Stimulated activated CD8-positive, alpha-beta memory T cell treated with anti-CD3 and anti-CD28 coated beads, Interleukin-15, amount 100 ng/mL, for 1 hour (primary cell): Measurements from ENCODE around the gene IL24.
"Not testable (repeated sequence)": the region's sequence is repeated elsewhere in the genome, so short reads cannot be mapped to it uniquely, and the experiment has no call there.

ENCODE experiments used
- DNase-seq: peaks from one replicate; pipeline ENCODE4 v3.0.0-alpha.2; 2020; ENCODE audit warnings: low read depth

The IL24 gene

DNA sequence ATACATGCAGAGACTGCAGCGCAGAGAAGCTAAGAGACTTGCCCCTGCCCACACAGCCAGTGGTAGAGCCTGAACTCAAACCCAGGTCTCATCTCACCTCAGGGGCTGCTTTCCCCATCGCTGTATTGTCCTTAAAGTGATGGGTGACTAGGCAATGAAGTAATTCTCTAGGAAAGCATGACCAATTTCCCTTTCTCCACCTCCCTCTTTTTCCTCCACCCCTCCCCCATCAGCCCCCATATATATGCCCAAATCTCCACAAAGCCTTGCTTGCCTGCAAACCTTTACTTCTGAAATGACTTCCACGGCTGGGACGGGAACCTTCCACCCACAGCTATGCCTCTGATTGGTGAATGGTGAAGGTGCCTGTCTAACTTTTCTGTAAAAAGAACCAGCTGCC is at the start of gene IL24:
Gene IL24, plus strand, starts transcription at position 269 of the 400 bp plus-strand sequence. CDS start 390 bp downstream, outside the sequence.
- no peak for DNase-seq

GRCh38 chr1:206847946-206848345 is 49.3 kb upstream of the IL24 start:
- no peak for DNase-seq

DNA sequence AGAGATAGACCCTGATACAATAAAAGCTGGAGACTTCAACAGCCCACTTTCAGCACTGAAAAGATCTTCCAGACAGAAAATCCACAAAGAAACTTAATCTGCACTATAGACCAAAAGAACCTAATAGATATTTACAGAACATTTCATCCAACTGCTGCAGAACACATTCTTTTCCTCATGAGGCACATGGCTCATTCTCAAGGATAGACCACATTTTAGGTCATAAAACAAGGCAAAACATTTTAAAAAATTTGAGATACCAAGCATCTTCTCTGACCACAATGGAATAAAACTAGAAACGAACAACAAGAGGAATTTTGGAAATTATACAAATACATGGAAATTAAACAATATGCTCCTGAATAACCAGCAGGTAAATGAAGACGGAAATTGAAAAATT is 46.8 kb upstream of the IL24 start:
- no peak for DNase-seq

DNA sequence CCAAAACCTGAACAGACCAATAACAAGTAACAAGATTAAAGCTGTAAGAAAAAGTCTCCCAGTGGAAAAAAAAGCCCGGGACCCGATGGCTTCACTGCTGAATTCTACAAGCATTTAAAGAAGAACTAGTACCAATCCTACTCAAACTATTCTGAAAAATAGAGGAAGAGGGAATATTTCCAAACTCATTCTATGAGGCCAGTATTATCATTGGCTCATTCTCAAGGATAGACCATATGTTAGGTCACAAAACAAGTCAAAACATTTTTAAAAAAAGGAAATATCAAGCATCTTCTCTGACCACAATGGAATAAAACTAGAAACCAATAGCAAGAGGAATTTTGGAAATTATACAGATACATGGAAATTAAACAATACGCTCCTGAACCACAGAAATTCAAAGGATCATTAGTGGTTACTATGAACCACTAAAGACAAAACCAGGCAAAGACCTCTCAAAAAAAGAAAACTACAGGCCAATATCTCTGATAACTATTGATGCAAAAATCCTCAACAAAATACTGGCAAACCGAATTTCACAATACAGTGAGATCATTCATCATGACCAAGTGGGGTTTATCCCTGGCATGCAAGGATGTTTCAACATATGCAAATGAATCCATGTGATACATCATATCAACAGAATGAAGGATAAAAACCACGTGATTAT is 45.8 kb upstream of the IL24 start:
- DNase-seq = no peak

GRCh38 chr1:206852662-206853061 is 44.6 kb upstream of the IL24 start:
- DNase-seq = not testable (repeated sequence)

DNA sequence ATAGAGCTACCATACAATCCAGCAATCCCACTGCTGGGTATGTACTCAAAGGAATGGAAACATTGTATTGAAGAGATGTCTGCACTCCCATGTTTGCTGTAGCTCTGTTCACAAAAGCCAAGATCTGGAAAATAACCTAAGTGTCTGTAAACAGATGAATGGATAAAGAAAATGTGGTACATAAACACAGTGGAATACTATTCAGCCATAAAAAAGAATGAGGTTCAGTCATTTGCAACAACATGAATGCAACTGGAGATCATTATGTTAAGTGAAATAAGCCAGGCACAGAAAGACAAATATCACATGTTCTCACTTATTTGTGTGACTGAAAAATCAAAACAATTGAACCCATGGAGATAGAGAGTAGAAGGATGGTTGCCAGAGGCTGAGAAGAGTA is 43.5 kb upstream of the IL24 start:
- DNase-seq = not testable (repeated sequence)

DNA sequence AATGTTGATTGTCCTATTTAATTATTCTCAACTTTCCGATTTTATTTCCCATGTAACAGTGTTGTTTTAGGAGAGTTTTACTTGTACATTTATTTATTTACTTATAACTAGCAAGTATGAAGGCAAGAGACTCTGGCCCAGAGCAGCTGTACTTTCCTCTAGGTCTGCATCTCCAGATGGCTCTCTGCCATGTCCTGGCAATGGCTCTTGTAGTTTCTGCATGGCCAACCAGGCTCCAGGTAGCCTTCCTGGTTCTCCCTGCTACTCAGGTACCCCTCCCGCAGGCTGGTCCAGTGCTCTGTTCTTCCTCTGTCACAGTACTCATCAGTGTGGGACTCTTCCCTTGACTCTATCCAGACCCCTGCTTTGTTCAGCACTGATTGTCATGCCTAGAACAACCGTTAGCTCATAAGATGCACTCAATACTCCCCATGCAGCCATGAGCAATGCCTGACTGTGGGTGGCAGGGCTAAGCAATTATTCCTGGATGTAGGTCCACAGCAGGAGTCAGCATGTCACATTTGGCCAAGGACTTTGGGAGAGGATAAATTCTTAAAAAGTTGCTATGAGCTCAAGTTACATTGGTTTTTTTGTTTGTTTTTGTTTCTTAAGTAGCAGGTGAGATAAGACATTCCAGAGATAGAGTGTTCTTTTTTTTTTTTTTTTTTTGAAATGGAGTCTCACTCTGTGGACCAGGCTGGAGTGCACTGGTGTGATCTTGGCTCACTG is 42.7 kb upstream of the IL24 start:
- DNase-seq = no peak

DNA sequence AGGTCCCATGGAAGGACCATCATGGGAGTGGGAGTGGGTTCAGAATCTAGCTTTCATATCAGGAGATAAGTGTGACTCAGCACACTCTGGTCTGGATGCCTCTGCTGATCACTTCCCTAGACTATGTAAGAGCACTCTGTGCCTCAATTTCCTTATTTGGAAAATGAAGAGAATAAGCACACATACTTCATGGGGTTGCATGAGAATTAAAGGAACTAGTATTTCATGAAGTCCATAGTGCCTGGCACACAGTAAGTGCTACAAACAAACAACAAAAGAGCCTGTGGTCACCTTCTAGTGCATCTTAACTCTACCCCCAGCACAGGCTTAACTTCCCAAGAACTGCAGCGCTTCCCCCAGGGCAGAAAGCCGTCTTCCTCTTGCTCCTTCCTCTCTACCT is 41.4 kb upstream of the IL24 start:
- DNase-seq = no peak

- no peak for DNase-seq
These were observed 40.4 kb upstream of the IL24 start for GRCh38 chr1:206856674-206857464.

GRCh38 chr1:206859082-206859521 is 38.1 kb upstream of the IL24 start:
- no peak for DNase-seq

DNA sequence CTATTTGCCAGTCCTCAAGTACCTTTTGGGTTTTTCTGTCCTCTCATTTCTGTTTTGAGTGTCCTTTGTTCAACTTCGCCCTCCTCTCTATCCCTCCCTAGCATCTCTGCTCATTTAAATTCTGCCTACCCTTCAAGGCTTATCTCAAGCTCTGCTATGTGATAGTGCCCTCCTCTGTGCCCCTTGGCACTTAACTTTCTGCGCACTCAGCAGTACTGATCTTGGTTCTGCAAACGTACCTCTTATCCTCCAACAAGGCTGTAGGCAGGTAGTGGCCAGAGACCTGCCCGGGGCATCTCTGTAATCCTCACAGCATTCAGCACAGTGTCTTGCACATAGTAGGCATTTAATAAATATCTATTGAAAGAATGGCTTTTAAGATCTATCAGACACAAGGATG is 37.1 kb upstream of the IL24 start:
- no peak for DNase-seq

- no peak for DNase-seq
These were observed 34.0 kb upstream of the IL24 start for GRCh38 chr1:206863266-206863665.

- peak; percentile 81 for DNase-seq
These were observed 32.1 kb upstream of the IL24 start, which contains the start of gene IL20 for GRCh38 chr1:206864939-206865671. TSS of gene IL20 (plus strand) at chr1:206865623. CDS start at chr1:206865853, 230 bp downstream.

- no peak for DNase-seq
These were observed 31.2 kb upstream of the IL24 start for GRCh38 chr1:206866062-206866461.

DNA sequence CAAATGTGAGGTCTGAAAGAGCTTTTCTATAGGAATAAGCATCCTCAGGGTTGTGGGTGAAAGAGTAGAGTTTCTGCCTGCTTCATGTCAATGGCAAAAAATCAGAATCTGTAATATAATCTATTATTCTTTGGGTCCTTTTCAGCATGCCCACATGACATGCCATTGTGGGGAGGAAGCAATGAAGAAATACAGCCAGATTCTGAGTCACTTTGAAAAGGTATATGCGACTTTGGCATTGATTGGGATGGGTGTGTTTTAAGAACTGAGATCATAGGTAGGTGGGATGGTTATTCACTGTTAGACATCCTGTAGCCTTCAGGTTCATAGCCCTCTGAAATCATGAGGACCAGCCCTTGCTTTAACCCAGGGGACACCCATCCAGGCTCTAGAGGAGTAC is 30.0 kb upstream of the IL24 start:
- no peak for DNase-seq

GRCh38 chr1:206867716-206868115 is 29.5 kb upstream of the IL24 start:
- no peak for DNase-seq

DNA sequence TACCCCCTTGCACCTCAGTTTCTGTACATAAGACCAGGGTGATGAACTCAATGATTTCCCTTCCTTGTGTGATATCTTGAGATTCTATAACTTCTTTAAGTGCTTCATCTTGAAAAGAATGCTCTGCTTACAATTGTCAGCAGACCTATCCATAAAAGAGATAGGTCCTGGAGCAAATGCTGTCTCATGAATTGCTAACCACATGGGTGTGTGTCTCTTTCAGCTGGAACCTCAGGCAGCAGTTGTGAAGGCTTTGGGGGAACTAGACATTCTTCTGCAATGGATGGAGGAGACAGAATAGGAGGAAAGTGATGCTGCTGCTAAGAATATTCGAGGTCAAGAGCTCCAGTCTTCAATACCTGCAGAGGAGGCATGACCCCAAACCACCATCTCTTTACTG is 29.0 kb upstream of the IL24 start:
- DNase-seq = no peak

DNA sequence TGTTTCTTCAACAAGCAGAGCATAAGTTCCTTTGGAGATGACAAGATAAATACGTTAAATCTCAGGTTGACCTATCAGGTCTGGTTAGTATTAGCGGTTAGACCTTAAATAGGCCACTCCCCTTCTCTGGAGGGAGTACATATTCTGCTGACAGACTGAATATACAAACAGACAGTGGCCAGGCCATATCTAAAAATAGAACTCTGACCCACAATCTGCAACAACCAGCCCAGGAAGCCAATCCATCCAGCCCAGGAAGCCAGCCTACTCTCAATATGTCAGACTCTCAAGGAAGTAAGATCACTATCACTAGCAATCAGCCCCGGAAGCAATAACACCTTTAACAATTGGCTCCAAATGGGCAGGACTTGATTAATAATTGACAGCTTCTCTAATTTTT is 25.1 kb upstream of the IL24 start:
- DNase-seq = no peak

- DNase-seq = no peak
These were observed 23.5 kb upstream of the IL24 start for GRCh38 chr1:206873603-206874188.

DNA sequence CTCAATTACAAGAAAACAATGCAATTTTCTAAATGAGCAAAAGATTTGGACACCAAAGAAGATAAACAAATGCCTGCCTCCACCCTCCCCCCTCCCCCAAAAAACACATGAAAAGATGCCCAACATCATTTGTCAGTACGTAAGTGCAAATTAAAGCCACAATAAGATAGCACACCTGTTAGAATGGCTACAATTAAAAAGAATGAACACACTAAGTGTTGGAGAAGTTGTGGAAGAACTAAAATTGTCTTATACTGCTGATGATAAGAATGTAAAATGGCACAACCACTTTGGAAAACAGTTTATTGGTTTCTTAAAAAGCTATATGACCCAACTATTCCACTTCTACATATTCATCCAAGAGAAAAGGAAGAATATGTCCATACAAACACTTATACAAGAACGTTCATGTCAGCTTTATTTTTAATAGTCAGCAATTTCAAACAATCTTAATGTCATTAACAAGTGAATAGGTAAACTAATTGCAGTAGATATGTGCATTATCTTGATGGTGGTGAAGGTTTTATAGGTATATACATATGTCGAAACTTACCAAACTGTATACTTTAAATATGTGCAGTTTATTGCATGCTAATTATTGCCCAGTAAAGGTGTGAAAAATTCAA is 21.4 kb upstream of the IL24 start:
- DNase-seq = no peak

GRCh38 chr1:206878456-206878855 is 18.8 kb upstream of the IL24 start:
- no peak for DNase-seq
